ENCODE measurements around the gene EARS2.
"Not testable (repeated sequence)": the region's sequence is repeated elsewhere in the genome, so short reads cannot be mapped to it uniquely, and the experiment has no call there.

Gene EARS2

DNA sequence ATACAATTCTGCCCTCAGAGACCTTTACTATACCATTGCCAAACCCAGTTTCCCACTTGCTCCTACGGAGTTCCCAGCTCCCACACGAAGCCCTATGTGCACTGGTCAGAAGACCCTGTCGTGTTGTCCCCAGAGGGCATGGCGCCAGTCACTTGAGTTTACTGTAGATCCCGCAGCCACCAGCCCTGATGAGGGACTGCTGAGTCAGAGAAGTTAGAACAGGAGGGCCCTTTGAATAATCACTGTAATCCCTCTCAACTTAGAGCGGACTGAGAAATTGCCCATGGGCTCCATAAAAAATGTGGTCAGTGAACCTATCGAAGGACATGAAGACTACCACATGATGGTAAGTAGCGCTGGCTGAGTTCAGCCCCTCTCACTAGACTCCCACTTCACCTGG is 9.6 kb upstream of the EARS2 start:
- DNase-seq, result no peak

DNA sequence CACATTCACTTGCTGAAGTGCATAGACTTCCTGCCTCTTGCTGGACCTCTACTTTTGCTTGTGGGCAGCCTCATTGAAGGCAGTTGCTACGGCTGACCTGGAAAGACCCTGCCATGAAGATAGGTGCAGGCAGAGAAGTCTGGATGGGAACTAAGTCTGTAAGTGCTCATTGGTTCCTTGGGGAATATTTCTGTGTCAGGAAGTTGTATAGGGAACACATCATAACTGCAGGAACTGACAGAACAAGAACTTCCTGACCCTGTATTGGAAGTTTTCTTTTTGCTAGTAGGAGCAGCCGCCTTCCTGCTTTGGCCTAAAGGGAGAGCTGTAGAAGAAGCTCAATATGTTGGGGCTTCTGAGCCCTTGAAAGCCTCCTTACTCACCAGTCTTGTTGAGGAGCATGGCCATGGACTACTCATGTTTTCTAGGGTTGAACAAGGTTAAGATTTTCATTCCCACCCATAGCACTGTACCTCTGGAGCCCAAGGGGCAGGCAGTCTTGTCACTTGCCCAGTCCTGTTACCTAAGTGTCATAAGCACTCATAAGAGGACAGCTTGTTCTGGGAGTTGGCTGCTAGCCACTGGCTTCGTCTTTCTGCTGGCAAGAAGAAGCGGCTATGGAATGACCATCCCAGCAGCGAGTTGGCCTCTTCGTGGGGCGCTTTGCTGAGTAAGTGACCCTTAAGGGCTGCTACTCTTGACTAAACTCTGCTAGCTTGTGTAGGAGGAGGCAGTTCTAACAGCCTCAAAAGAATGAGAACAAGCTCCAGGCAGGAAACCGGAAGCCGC is 7.6 kb upstream of the EARS2 start:
- no peak for DNase-seq

DNA sequence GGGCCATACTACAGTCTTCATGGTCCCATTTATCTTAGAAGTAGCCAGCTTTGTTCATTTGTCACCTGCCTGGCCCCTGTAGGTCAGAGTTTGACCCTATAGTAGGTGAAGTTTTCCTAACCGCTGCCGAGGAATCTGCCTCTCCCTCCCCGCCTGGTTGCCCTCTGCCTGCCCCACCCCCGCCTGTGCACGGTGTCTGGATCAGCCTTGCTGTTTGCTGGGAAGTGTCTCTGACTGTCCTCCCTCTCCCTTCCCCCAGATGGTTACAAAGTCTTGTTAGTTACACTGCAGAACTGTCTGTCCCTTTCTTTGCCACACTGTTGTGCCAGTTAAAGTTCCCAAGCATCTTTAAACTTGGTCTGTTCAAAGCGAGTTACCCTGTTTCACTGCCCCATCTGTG is 6.0 kb upstream of the EARS2 start:
- no peak for DNase-seq

DNA sequence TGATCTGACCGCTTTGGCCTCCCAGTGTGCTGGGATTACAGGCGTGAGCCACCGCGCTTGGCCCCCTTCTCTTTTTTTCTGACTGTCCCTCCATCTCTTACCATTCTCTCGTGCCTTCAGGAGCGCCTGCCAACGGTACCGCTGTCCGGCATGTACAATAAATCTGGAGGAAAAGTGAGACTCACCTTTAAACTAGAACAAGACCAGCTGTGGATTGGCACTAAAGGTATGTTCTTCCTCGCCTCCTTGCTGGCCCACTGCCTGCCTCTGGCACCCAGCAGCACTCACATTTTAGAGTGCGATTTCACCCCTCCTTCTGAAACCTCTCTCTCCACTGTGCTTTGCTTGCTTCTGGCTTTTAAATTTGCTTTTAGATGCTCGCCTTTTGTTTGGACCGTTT is 5.4 kb upstream of the EARS2 start:
- DNase-seq, result no peak

- no peak for DNase-seq
Measured at GRCh38 chr16:23561586-23561985, 4.4 kb upstream of the EARS2 start.

GRCh38 chr16:23557779-23558702 is 891 bp upstream of the EARS2 start:
- no peak for DNase-seq

- no peak for DNase-seq
Measured at GRCh38 chr16:23554536-23554935, 2.6 kb downstream of the EARS2 start.

DNA sequence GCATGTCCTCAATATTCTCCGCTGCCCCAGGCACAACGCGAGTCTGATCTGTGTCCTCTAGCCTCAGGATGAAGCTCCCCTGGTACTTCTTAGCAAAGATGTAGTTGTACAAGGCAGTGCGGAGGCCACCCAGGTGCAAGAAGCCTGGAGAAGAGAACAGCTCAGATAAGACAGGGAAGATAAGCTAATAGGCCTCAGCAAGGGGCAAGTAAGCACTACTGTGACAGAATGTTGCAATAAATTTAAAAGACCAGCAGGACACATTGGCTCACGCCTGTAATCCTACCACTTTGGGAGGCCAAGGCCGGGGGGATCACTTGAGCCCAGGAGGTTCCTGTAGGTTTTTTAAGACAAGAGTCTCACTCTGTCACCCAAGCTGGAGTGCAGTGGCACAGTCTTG is 5.0 kb downstream of the EARS2 start:
- no peak for DNase-seq

DNA sequence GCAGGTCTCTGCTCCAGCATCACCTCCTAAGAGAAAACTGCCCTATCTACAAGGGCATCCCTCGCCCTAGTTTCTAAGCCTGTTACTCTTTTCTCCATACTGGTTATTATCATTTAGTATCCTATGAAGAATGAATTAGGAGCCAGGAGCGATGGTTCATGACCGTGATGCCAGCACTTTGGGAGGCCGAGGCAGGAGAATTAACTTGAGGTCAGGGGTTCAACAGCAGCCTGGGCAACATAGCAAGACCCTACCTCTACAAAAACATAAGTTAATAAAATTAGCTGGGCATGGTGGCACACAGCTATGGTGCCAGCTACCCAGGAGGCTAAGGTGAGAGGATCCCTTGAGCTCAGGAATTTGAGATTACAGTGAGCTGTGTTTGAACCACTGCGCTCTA is 7.2 kb downstream of the EARS2 start:
- DNase-seq, result no peak

GRCh38 chr16:23544436-23544835 is 12.7 kb downstream of the EARS2 start:
- DNase-seq, result no peak

- DNase-seq, result not testable (repeated sequence)
Measured at GRCh38 chr16:23540817-23541178, 16.4 kb downstream of the EARS2 start.

DNA sequence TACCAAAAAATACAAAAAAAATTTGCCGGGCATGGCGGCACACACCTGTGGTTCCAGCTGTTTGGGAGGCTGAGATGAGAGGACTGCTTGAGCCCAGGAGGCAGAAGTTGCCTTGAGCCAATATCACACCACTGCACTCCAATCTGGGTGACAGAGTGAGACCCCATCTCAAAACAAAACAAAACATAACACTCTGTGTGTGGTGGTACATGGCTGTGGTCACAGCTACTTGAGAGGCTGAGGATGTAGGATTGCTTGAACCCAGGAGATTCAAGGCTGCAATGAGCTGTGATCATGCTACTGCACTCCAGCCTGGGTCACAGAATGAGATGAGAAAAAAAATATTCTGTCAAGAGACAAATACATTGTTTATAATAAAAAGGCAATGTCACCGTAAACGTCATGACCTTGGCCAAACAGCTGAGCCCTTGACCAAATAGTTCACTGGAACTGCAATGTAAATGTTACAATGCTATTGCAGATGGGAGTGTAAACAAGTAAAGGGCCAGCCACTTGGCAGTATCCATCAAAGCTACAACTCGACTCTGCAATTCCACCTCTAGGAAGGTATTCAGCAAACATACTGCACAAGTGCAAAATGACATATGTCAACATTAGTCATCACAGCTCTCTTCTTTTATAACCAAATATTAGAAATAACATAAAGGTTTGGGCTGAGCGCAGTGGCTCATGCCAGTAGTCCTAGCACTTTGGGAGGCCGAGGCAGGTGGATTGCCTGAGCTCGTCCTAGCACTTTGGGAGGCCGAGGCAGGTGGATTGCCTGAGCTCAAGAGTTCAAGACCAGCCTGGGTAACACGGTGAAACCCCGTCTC is 16.9 kb downstream of the EARS2 start:
- peak; percentile 91 for DNase-seq

GRCh38 chr16:23538919-23539278 is 18.3 kb downstream of the EARS2 start:
- no peak for DNase-seq

GRCh38 chr16:23537390-23537789 is 19.8 kb downstream of the EARS2 start:
- no peak for DNase-seq

DNA sequence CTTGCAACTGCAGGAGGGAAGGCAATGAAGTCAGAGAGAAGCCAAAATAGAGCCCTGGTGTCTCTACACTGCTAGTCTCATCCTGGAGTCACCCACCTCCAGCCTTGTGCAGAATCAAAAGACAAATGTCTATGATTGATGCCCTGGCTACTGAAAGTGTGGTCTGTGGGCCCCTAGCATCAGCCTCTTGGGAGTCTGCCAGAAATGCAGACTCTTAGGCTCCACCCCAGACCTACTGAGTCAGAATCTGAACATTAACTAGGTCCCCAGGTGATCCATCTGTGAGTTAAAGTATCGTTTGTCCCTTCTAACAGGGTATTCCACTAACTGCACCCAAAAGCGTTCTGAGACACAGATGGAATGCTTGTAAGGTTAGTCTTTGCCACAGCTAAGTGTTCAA is 21.2 kb downstream of the EARS2 start:
- no peak for DNase-seq

- DNase-seq, result no peak
Measured at GRCh38 chr16:23534868-23535860, 22.0 kb downstream of the EARS2 start.

DNA sequence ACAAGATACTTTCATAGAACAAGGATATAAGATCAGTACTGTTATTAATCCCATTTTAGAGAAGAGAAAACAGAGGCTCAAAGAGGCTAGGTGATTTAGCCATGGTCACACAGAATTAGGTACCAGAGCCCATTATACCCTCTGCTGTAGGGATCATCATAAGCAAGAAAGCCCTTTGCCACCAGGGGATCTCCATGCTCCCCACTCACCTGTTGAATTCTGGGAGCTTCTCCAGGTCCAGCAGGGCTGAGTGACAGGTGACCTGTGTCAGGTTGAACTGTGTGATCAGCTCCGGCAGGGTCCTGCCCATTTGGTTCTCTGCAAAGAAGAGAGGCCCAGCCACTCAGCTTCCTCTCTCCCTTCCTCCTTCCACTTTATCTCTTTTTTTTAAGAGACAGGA is 24.7 kb downstream of the EARS2 start:
- DNase-seq, result no peak

DNA sequence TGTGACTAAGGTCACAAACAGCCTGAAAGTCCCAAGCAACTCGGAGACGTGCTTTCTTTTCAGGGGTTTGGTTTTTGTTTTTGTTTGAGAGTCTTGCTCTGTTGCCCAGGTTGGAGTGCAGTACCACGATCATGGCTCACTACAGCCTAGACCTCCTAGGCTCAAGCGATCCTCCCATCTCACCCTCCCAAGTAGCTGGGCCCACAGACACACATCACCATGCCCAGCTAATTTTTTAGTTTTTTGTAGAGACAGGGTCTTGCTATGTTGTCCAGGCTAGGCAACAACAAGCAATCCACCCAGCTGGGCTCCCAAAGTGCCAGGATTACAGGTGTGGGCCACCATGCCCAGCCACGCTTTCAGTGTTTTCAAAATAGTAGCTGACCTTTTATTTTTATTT is 27.1 kb downstream of the EARS2 start:
- DNase-seq, result no peak

DNA sequence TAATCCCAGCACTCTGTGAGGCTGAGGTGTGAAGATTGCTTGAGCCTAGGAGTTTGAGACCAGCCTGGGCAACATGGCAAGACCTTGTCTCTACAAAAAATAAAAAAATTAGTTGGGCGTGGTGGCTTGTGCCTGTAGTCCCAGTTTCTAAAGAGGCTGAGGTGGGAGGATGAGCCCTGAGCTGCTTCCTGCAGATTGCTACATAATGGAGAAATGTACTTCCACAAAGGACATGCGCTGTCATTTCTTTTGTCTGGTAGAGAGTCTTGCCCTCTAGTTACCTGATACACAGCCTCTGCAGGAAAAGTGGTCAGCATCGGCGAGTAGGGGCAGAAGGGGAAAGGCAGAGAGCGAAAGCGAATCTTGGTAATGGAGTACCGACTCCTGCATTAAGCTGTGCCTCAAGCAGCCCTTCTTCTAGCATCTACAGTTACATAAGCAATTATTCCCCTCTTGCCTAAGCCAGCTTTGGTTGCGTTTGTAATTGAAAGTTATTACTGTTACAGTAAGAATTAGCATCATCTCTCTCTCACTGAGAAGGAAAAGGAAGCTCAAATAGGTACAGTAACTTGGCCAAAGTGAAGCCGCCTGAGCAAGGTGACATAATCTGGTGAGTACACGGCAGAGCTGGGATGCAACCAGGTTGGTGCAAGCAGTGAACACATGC is 28.4 kb downstream of the EARS2 start:
- no peak for DNase-seq

DNA sequence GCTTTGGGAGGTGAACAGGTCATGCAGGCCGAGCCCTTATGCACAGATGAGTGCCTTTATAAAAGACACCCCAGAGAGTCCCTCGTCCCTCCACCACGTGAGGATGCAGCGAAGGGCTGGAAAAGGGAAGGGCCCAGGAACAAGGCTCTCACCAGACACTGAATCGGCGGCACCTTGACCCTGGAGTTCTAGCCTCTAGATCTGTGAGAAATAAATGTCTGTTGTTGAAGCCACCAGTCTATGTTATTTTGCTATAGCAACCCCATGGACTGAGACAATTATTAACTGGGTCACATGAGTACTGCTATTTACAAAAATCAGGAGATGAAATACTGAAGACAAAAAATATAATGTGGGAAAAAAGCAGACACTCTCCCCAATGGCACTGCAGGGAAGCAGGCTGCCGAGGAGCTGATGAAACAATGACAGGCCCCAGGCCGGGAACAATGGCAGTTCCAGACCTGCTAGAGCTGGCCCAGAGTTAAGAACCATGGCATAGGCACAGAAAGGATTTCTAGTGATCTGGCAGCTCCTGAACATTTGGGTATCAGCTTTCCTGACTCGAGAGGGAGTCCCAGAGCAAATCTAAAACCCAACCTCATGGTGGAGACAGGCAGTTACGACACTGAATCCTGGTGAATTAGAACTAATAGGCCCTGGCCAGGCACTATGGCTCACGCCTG is 29.0 kb downstream of the EARS2 start:
- DNase-seq, result no peak

- no peak for DNase-seq
Measured at GRCh38 chr16:23524886-23525285, 32.3 kb downstream of the EARS2 start.
